Right atrium auricular region (tissue), 2 donors: ENCODE measurements around the gene MEIS3. TPM values are rescaled to one million over a fixed set of nuclear protein-coding genes. Genes with fewer than 3 reads are reported as not detected.

ENCODE experiments used
- DNase-seq: peaks from one replicate; pipeline ENCODE4 v3.0.0-alpha.2; 2019; ENCODE audit warnings: low spot score
- H3K27ac ChIP-seq, 2 donors: fragments of 200-600 bp; sonication (generic); 1 replicate in 1 of 2; 2 replicates in 1 of 2; pipeline ENCODE4 v1.5.1; 2016 to 2019
- H3K27me3 ChIP-seq, 2 donors: fragments of 200-600 bp; sonication (generic); one replicate each; pipeline versions ENCODE4 v1.5.1 to v1.6.0; 2017 to 2019
- H3K36me3 ChIP-seq: fragments of 200-600 bp; sonication (generic); one replicate; pipeline ENCODE4 v1.5.1; 2016
- H3K4me1 ChIP-seq, 2 donors: fragments of 200-600 bp; sonication (generic); one replicate each; pipeline versions ENCODE4 v1.5.1 to v1.6.0; 2017 to 2019
- H3K4me3 ChIP-seq, 2 donors: fragments of 200-600 bp; sonication (generic); 1 replicate in 1 of 2; 2 replicates in 1 of 2; pipeline ENCODE4 v1.5.1; 2017 to 2019; ENCODE audit warnings: mild to moderate bottlenecking in 1 of 2, moderate library complexity in 1 of 2
- H3K9me3 ChIP-seq, 2 donors: fragments of 200-600 bp; sonication (generic); one replicate each; pipeline ENCODE4 v1.5.1; 2019
- total RNA-seq, 2 donors: library from RNA; depleted of rRNA; stranded (reverse); fragments of >200 nt; gene quantifications; one replicate each; pipeline ENCODE4 v1.1.0, GENCODE V29; 2016
- TF ChIP-seq, protein P1 (sequence below), 2 donors: fragments of 200-600 bp; sonication (generic); IDR thresholded peaks; one replicate each; pipeline ENCODE4 v1.5.1; 2019; ENCODE audit warnings: antibody characterized with exemption in 2 of 2

MEIS3 gene
- total RNA-seq, 2 donors from 2014 or later, result 6.3 to 9.2 TPM

DNA sequence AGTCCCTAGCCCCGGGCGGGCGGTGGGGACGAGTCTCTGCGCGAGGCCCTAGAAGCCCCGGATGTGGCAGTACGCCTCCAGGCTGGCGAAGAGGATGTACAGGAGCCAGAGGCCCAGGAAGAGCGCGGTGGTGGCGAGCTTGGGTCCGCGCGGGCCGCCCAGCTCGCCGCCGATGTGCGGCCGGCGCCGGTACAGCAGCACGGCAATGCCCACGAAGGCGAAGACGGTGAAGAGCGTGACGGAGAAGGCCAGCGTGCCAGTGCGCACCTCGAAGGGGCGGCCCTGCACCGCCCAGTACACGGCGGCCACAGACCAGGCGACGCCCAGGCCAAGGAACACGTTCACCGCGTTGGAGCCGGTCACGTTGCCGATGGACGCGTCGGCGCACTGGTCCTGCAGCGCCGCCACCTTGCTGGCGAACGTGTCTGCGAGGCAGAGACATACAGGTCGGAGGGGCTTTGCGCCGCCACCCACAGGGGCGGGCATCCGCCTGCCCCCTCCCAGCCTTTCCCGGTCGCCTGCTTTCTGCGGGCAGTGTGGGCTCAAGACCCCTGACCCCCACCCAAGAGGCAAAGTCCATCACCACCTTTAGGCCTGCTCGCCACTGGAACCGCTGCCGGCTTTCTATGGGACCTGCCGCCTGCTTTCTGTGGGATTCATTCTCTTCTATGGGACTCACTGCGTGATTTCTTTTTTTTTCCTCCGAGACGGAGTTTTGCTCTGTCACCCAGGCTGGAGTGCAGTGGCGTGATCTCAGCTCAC, 10.9 kb upstream of the MEIS3 start:
- peak overlapping the region in 1 of 2 donors; percentile 30 for H3K4me3 ChIP-seq

DNA sequence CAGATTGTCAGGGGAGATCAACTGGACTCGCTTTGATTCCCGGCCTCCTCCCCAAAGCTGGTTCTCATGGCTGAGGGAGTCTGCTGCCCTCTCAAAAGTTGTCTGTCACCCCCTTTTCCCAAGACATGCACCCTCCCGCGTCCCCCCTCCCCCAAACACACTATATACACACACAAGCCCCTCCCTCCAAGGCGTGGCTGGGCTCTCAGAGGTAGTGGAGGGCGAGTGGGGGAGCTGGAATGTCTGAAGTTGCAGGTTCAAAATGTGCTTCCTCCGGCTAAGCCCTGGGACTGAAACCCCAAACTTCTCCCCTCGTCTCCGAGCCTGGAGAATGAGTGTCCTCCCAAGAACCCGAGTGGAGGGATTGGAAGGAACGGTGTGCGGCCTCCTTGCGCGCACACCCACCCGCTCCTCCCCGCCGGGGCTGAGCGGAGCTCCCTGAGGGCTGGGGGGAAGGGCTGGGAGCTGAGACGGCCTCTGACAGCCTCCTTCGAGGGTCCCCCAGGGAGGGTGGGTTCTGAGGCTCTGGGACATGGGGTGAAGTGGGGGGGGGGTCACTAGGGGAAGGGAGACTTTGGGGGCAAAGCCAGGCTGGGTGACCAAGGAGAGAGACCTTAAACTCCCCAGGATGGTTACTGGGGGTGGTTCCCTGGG, 9.9 kb upstream of the MEIS3 start:
- H3K4me1 ChIP-seq, result peaks cover 0 to 30% of the 10 kb centered on the region in 2 donors
- no peak for DNase-seq
- H3K27ac ChIP-seq, result no peak overlapping the region
- H3K4me3 ChIP-seq, result no peak overlapping the region
- no peaks in the 10 kb centered on the region for H3K36me3 ChIP-seq
- H3K9me3 ChIP-seq, result no peaks in the 10 kb centered on the region
- TF ChIP-seq, protein P1, sequence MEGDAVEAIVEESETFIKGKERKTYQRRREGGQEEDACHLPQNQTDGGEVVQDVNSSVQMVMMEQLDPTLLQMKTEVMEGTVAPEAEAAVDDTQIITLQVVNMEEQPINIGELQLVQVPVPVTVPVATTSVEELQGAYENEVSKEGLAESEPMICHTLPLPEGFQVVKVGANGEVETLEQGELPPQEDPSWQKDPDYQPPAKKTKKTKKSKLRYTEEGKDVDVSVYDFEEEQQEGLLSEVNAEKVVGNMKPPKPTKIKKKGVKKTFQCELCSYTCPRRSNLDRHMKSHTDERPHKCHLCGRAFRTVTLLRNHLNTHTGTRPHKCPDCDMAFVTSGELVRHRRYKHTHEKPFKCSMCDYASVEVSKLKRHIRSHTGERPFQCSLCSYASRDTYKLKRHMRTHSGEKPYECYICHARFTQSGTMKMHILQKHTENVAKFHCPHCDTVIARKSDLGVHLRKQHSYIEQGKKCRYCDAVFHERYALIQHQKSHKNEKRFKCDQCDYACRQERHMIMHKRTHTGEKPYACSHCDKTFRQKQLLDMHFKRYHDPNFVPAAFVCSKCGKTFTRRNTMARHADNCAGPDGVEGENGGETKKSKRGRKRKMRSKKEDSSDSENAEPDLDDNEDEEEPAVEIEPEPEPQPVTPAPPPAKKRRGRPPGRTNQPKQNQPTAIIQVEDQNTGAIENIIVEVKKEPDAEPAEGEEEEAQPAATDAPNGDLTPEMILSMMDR (IDR thresholded peaks at IDR 0.05), result no peak
- H3K27me3 ChIP-seq, result peaks cover 16 to 27% of the 10 kb centered on the region in 2 donors

More for the DNA sequence above, 10.9 kb upstream of the MEIS3 start:
- no peaks in the 10 kb centered on the region for H3K9me3 ChIP-seq
- peaks cover 16 to 27% of the 10 kb centered on the region in 2 donors for H3K27me3 ChIP-seq
- TF ChIP-seq, protein P1 (IDR thresholded peaks at IDR 0.05), result peak in 1 of 2 donors; percentile 48
- no peaks in the 10 kb centered on the region for H3K36me3 ChIP-seq
- H3K27ac ChIP-seq, result no peak overlapping the region
- DNase-seq, result no peak
- peaks cover 0 to 30% of the 10 kb centered on the region in 2 donors for H3K4me1 ChIP-seq

DNA sequence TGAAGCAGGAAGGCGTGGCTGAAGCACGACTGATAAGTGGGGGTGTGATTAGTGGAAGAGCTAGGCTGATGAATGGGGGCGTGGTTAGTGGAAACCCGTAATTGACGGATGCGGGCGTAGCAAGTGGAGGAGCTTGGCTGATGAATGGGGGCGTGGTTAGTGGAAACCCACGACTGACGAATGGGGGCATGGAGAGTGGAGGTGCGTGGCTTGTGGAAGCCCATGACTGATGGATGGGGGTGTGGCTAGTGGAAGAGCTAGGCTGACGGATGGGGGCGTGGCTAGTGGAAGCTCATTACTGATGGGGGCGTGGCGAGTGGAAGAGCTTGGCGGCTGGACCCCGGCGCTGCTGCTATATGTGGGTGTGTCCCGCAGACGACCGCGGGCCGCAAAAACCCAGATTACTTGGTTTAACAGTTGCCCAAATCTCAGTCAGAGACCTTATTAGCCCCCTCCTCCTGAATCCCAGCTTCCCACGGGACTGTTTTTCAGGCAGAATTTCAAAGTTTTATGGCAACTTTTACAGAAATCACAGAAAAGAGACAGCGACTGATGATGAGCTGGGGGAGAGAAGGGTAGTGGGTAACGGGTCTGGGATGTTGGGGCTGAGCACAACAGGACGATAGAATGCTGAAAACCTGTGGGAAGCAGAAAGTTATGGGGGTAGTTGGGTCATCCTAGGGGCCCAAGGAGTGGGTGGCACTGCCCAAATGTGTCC, 9.0 kb upstream of the MEIS3 start:
- no peaks in the 10 kb centered on the region for H3K36me3 ChIP-seq
- DNase-seq, result peak; percentile 86
- peaks cover 16 to 27% of the 10 kb centered on the region in 2 donors for H3K27me3 ChIP-seq
- H3K27ac ChIP-seq, result peak overlapping the region in 1 of 2 donors; percentile 13
- TF ChIP-seq, protein P1 (IDR thresholded peaks at IDR 0.05), result no peak
- peaks cover 0 to 30% of the 10 kb centered on the region in 2 donors for H3K4me1 ChIP-seq
- H3K9me3 ChIP-seq, result no peaks in the 10 kb centered on the region
- H3K4me3 ChIP-seq, result peak overlapping the region in 1 of 2 donors; percentile 12

DNA sequence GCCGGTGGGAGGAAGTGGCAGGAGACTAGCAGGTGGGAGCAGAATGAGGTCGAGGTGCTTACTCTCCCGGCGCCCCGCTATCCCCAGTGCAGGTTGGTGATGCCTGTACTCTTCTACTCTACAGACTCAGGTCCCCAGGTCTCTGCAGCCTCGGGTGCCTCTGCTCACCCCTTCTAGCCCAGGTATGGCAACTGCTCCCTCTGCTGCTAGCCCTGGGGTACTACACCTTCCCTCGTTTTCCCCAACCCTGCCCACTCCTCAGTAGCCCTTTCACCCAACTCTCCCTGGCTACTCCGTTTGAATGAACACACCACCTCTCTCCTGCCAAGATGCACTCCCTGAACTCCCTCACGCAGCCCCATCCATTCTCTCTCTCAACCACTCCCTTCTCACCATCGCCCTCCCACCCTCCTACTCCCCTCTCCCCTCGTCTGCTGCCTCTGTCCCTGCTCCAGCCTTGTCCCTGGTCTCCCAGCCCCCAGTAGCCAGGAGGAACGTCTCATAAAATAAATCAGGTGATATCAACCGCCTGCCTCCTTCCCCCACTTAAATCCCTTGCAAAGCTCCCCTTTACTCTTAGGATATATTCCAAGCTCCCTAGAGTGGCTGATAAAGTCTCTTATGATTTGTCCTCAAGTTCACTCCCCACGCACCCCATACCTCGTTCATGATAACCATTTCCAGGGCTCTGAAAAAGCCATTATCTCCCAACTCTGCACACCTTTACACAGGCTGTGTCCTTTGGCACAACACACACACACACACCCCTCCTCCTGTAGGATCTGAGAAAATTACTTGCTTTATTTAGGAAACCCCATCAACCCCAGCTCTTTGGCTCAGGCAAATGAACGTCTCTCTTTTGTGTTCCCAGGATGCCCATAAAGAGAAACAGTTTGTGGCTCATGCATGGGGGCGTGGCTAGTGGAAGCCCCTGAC, 8.2 kb upstream of the MEIS3 start:
- Histone ChIP-seq H3K9me3 (no peaks in the 10 kb centered on the region), H3K36me3 (no peaks in the 10 kb centered on the region), H3K4me1 (peaks cover 0 to 30% of the 10 kb centered on the region in 2 donors), H3K27me3 (peaks cover 16 to 27% of the 10 kb centered on the region in 2 donors), H3K27ac (peak overlapping the region in 1 of 2 donors; percentile 13), H3K4me3 (peak overlapping the region in 1 of 2 donors; percentile 12)
- TF ChIP-seq, protein P1 (IDR thresholded peaks at IDR 0.05), result peak; percentile 88 to 89
- DNase-seq, result peak; percentile 59
